GM12872 (cell line): ENCODE results near the gene NSMCE1.

Source experiments
- CTCF ChIP-seq: IDR thresholded peaks from 3 replicates; pipeline ENCODE4 v1.5.1; 2011; ENCODE audit warnings: low read depth, mild to moderate bottlenecking, low read length, moderate library complexity; ENCODE audit not compliant: insufficient read depth

Gene NSMCE1

GRCh38 chr16:27232901-27233625 is 35.5 kb downstream of the NSMCE1 start:
- TF ChIP-seq CTCF: no peak

- no peak for TF ChIP-seq CTCF
Observed at GRCh38 chr16:27232061-27232900, 36.3 kb downstream of the NSMCE1 start.

DNA sequence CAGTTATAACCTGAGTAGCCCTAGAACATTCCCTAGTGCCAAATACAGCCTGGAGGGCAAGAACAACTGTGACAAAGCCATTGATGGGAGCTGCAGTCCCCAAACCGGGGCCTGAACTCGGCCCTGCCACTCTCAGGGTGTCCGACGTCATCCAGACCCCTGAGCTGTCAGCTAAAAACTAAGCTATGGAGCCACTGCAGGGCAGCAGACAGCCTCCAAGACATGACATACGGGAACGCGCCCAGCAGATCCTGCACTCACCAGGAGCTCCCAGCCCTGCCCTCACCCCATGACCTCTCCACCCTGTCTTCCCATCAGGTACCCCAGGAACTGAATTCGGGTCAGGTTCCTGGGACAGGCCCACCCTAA is 36.9 kb downstream of the NSMCE1 start:
- no peak for TF ChIP-seq CTCF

DNA sequence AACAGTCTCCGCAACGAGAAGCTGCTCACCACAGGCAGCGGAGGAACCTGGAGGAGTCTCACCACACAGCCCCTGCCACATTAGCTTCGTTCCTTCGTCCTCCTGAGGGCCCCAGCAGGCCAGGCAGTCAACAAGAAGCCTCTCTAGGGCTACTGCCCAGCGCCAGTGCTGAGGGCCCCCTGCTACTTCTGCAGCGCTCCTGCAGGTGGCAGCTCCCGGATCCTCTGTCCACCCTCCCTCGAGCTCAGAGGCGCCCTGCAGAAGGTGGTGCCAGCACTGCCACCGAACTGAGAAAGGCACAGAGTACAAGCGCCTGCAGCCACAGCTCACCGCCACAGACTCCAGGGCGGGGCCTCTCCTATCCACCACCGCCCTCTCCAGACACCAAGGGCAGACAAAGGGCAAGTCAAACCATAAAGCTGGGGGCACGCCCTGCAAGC is 38.0 kb downstream of the NSMCE1 start:
- no peak for TF ChIP-seq CTCF

GRCh38 chr16:27229891-27230470 is 38.6 kb downstream of the NSMCE1 start:
- no peak for TF ChIP-seq CTCF

- no peak for TF ChIP-seq CTCF
Observed at GRCh38 chr16:27228621-27229501, 39.7 kb downstream of the NSMCE1 start.
